DND-41 (cell line): ENCODE data around the gene GCKR.

Experiments
- ATAC-seq: fragments of 200-7000 bp; cut with Tn5 transposase; 3 replicates; pipeline ENCODE4 v1.9.1; 2021; ENCODE audit warnings: low read depth; ENCODE audit not compliant: insufficient read depth
- DNase-seq: peaks from one replicate; pipeline ENCODE4 v3.0.0-alpha.2; 2020
- H2AFZ ChIP-seq: 2 replicates; pipeline ENCODE4 v1.6.0; 2012; ENCODE audit warnings: low read depth, low read length
- H3K27ac ChIP-seq: 2 replicates; pipeline ENCODE4 v1.5.1; 2012; ENCODE audit warnings: low read length, inconsistent platforms
- H3K27me3 ChIP-seq: fragments of 200-600 bp; sonication (generic); 2 replicates; pipeline ENCODE4 v1.6.0; 2012; ENCODE audit warnings: low read length, mild to moderate bottlenecking, inconsistent platforms; ENCODE audit not compliant: insufficient read depth, poor library complexity
- H3K36me3 ChIP-seq: 2 replicates; pipeline ENCODE4 v1.5.1; 2012; ENCODE audit warnings: low read length, inconsistent platforms; ENCODE audit not compliant: insufficient read depth
- H3K4me1 ChIP-seq: 2 replicates; pipeline ENCODE4 v1.5.1; 2012; ENCODE audit warnings: mild to moderate bottlenecking, low read length; ENCODE audit not compliant: insufficient read depth
- H3K4me2 ChIP-seq: 2 replicates; pipeline ENCODE4 v1.6.0; 2012; ENCODE audit warnings: mild to moderate bottlenecking, moderate library complexity, low read length, inconsistent platforms; ENCODE audit not compliant: insufficient read depth
- H3K4me3 ChIP-seq, 2 experiments: fragments of 200-600 bp in 1 of 2; shearing (Covaris generic) in 1 of 2; 2 replicates each; pipeline ENCODE4 v1.5.1; 2012 to 2016; ENCODE audit warnings: inconsistent platforms in 2 of 2, low read length in 2 of 2, mild to moderate bottlenecking in 2 of 2, low read depth in 1 of 2, moderate library complexity in 1 of 2
- H3K79me2 ChIP-seq: 2 replicates; pipeline ENCODE4 v1.6.0; 2012; ENCODE audit warnings: low read length, inconsistent platforms; ENCODE audit not compliant: insufficient read depth
- H3K9ac ChIP-seq: 2 replicates; pipeline ENCODE4 v1.6.0; 2012; ENCODE audit warnings: low read depth, mild to moderate bottlenecking, inconsistent platforms, low read length, moderate library complexity
- H3K9me3 ChIP-seq: 2 replicates; pipeline ENCODE4 v1.5.1; 2012; ENCODE audit warnings: low read length, moderate library complexity, mild to moderate bottlenecking, inconsistent platforms; ENCODE audit not compliant: insufficient read depth, severe bottlenecking
- H4K20me1 ChIP-seq: 2 replicates; pipeline ENCODE4 v1.6.0; 2012; ENCODE audit warnings: low read length; ENCODE audit not compliant: insufficient read depth
- CTCF ChIP-seq: IDR thresholded peaks from 2 replicates; pipeline ENCODE4 v1.5.1; 2012; ENCODE audit warnings: borderline replicate concordance, low read length, moderate library complexity, mild to moderate bottlenecking; ENCODE audit not compliant: poor library complexity, severe bottlenecking; ENCODE audit errors: extremely low read depth
- EZH2 ChIP-seq: IDR thresholded peaks from 3 replicates; pipeline ENCODE4 v1.6.1; 2012; ENCODE audit warnings: borderline replicate concordance, low read depth, mild to moderate bottlenecking, moderate library complexity, low read length, inconsistent platforms; ENCODE audit not compliant: severe bottlenecking

Gene GCKR

GRCh38 chr2:27571681-27572080 lies 75.0 kb downstream of the GCKR start:
- TF ChIP-seq EZH2 = no peak
- TF ChIP-seq CTCF = no peak
- DNase-seq (no peak), ATAC-seq (no peak)
- Histone ChIP-seq H3K9ac (no peak overlapping the region), H3K27ac (no peak overlapping the region), H3K4me3 (no peak overlapping the region), H3K36me3 (no peaks in the 10 kb centered on the region), H3K4me2 (no peak overlapping the region), H3K4me1 (no peaks in the 10 kb centered on the region), H4K20me1 (no peaks in the 10 kb centered on the region), H3K27me3 (peaks cover 9% of the 10 kb centered on the region), H3K9me3 (no peaks in the 10 kb centered on the region), H3K79me2 (no peaks in the 10 kb centered on the region), H2AFZ (no peak overlapping the region)

- DNase-seq (no peak), ATAC-seq (no peak)
- no peak overlapping the region for H3K27ac ChIP-seq
- no peaks in the 10 kb centered on the region for H4K20me1 ChIP-seq
- no peak overlapping the region for H2AFZ ChIP-seq
- no peak for TF ChIP-seq CTCF
- no peak for TF ChIP-seq EZH2
- H3K9ac ChIP-seq = no peak overlapping the region
- peaks cover 7% of the 10 kb centered on the region for H3K27me3 ChIP-seq
- no peaks in the 10 kb centered on the region for H3K9me3 ChIP-seq
- no peak overlapping the region for H3K4me3 ChIP-seq
- no peaks in the 10 kb centered on the region for H3K79me2 ChIP-seq
- no peak overlapping the region for H3K4me2 ChIP-seq
- no peaks in the 10 kb centered on the region for H3K4me1 ChIP-seq
- H3K36me3 ChIP-seq = no peaks in the 10 kb centered on the region
These were observed 75.8 kb downstream of the GCKR start for GRCh38 chr2:27572439-27572838.

DNA sequence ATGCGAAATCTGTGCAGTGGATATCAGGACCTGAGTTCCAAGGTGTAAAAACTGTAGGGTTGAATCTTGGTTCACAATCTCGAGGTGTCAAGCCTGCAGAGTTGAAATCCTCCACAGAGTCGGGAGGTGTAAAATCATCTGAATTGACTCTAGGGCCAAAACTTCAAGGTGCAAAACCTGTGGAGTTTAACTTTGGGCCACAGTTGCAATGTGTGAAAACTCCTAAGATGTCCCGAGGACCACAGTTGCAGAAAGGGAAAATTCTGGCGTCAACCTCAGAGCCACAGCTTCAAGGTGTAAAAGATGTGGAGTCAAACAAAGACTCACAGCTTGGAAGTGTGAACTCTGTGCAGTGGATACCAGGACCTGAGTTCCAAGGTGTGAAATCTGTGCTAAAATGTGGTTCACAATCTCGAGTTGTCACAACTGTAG lies 76.4 kb downstream of the GCKR start:
- Histone ChIP-seq H4K20me1 (no peaks in the 10 kb centered on the region), H3K27me3 (peaks cover 6% of the 10 kb centered on the region), H3K4me3 (no peak overlapping the region), H3K79me2 (no peaks in the 10 kb centered on the region), H3K9me3 (no peaks in the 10 kb centered on the region), H3K9ac (no peak overlapping the region), H2AFZ (no peak overlapping the region), H3K27ac (no peak overlapping the region), H3K4me1 (no peaks in the 10 kb centered on the region), H3K4me2 (no peak overlapping the region), H3K36me3 (no peaks in the 10 kb centered on the region)
- no peak for DNase-seq
- no peak for ATAC-seq
- no peak for TF ChIP-seq EZH2
- no peak for TF ChIP-seq CTCF
